GM12875 (cell line): ENCODE results near the gene PLA2G4D.

Experiments
- H3K4me3 ChIP-seq: one replicate; pipeline ENCODE4 v1.5.1; 2011; ENCODE audit warnings: low read depth, low read length, control low read depth
- TF ChIP-seq, protein P1 (sequence below): IDR thresholded peaks from 2 replicates; pipeline ENCODE4 v1.5.1; 2011; ENCODE audit warnings: low read depth, mild to moderate bottlenecking, control low read depth, inconsistent platforms, low read length, moderate library complexity, borderline replicate concordance; ENCODE audit not compliant: insufficient read depth

PLA2G4D gene

DNA sequence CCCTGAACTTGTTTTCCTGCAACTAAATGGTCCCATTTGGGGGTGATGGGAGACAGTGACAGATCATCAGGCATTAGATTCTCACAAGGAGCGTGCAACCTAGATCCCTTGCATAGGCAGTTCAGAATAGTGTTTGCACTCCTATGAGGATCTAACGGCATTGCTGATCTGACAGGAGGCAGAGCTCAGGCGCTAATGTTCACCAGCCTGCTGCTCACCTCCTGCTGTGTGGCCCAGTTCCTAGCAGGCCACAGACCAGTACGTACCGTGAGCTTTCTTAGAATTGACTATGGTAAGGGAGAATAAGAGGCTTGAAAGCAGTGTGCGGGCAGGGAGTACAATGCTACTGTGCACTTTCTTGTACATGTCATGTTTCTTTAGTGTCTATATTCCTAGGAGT is 56.0 kb downstream of the PLA2G4D start:
- TF ChIP-seq, protein P1, sequence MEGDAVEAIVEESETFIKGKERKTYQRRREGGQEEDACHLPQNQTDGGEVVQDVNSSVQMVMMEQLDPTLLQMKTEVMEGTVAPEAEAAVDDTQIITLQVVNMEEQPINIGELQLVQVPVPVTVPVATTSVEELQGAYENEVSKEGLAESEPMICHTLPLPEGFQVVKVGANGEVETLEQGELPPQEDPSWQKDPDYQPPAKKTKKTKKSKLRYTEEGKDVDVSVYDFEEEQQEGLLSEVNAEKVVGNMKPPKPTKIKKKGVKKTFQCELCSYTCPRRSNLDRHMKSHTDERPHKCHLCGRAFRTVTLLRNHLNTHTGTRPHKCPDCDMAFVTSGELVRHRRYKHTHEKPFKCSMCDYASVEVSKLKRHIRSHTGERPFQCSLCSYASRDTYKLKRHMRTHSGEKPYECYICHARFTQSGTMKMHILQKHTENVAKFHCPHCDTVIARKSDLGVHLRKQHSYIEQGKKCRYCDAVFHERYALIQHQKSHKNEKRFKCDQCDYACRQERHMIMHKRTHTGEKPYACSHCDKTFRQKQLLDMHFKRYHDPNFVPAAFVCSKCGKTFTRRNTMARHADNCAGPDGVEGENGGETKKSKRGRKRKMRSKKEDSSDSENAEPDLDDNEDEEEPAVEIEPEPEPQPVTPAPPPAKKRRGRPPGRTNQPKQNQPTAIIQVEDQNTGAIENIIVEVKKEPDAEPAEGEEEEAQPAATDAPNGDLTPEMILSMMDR: no peak
- no peak overlapping the region for H3K4me3 ChIP-seq

DNA sequence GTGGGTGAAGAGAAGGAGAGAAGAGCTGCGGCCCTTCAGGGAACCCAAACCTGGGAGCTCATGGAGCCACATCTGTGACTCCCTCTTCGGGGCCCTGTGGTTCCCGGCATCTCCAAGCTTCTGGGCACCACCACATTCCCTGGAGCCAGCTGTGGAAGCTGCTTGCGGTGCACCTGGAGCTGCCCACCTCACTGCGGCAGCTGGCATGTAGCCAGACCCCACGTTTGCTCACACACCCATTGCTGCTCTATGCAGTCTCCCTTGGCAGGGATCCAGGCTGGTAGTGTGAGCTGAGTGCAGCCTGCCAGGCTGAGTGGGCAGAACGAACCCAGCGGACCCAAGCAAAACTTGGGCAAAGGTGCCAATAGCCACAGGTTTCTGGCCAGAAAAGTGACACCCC is 56.7 kb downstream of the PLA2G4D start:
- H3K4me3 ChIP-seq: no peak overlapping the region
- TF ChIP-seq, protein P1: no peak

DNA sequence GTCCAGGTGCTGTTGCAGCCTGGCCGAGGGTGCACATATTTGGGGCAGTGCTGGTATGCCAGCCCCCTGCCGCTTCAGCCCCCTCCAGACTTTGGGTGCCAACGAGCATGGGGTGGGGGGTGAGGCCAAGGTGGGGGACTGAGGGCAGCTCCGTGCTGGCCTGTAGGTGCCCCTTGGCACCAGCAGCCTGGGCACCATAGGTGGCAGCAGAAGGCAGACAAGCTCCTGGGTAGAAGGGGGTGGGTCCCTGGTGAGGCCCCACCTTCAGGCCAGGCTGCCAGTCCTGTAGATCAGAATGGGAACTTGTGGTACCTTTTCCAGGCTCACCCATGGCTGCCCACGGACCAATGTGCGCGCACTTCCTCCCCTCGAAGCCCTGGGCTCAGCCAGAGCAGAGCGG is 57.4 kb downstream of the PLA2G4D start:
- TF ChIP-seq, protein P1: no peak
- H3K4me3 ChIP-seq: no peak overlapping the region

DNA sequence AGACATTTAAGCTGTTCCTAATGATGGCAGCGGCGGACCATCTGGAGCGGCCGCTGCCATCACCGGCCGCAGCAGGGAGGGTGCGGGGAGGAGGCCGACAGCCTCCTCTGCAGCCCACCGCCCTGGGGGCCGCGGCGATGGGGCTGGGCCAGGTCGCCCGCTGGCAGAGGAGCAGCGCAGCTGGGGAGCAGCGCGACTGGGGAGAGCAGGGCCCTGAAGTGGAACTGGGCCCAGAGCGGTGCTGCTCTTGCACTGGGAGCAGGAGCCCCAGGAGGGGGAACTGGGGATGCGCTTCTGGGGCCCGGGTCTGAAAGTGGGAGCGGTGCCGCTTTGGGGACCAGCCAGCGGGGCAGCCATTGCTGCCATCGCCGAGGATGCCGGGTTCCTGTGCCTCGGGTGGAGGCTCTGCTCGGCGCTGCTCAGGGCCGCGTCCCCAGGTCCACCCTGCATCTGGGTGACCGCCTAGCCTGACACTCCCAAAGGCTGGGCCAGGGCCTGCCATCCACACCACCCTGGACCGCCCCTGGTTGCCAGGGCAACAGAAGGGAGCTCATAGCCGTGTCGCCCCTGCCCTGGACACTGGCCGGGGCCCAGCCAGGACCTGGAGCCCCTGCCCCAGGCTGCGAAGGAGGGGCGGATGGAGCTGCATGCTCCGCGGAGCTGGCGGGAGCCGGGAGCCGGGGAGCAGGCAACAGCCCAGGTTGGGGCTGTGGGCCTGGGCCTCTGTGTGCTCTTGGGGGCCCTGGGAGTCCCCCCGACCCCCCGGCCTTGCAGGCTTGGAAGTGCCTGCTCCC is 58.1 kb downstream of the PLA2G4D start:
- H3K4me3 ChIP-seq: no peak overlapping the region
- TF ChIP-seq, protein P1: no peak

DNA sequence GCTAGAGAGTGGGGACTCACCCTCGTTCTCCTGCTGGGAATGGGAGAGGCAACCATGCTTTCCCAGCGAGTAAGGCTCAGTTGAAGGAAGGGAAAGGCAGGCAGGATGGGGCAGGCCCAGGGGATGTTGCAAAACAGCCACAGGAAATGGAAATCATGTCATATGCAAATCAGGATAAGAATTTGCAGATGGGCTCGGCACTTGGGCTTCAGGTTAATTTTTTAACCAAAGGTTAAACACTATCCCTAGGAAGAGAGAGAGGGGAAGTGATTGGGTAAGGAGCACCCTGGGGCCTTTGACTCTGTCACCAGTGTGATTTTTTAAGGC is 59.0 kb downstream of the PLA2G4D start:
- no peak overlapping the region for H3K4me3 ChIP-seq
- TF ChIP-seq, protein P1: no peak

DNA sequence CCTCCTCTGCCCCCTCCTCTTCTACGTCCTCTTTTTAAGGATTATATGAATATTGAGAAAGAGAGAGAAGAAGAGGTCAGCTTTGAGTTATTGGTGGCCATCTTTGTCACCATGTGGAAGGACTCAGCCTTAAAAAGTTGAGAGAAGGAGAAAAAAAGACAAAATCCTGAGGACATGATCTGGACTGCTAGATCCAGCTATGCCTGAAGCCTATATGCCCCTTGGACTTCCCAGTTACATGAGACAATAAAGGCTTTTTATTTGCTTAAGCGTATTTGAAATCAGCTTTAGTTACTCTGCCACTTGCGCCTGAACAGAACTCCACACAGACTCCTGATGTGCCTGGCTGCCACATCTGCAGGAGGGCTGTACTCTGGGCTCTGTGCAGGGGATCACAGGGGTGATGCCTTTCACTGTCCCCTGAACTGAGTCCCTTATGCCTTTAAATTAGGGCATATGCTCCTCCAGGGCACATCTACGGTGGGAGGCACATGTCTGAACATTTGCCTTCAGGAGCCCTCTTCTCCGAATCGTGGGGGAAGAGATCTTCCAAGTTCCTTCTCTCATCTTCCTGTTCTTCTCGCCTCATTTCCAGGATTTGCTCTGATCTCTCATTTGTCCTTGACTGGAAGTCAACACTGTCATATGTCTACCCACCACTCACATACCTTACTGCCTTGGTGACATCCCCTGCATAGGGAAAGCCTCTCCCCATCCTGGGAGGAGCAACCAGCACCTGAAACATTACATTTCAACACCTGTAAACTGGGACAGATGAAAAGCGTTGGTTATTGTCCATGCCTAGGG is 59.5 kb downstream of the PLA2G4D start:
- TF ChIP-seq, protein P1: no peak
- no peak overlapping the region for H3K4me3 ChIP-seq
